Epithelial cell of proximal tubule (primary cell): ENCODE data around the gene UMAD1. TPM values are rescaled to one million over a fixed set of nuclear protein-coding genes. Genes with fewer than 3 reads are reported as not detected.

ENCODE experiments used
- DNase-seq: peaks from one replicate; pipeline ENCODE4 v3.0.0-alpha.2; 2011; ENCODE audit warnings: low read depth
- H3K4me3 ChIP-seq: 2 replicates; pipeline ENCODE4 v1.5.1; 2011; ENCODE audit warnings: low read depth, mild to moderate bottlenecking, low read length
- CTCF ChIP-seq: conservative IDR thresholded peaks from 2 replicates; pipeline ENCODE4 v1.5.1; 2012; ENCODE audit warnings: low read depth, mild to moderate bottlenecking, low read length
- total RNA-seq: library from RNA; depleted of rRNA; stranded (reverse); fragments of >200 nt; gene quantifications from 2 replicates; pipeline ENCODE4 v1.2.3, GENCODE V29; 2015

The UMAD1 gene
- total RNA-seq, 1 donor from 2014 or later: 9.7 TPM

GRCh38 chr7:7843240-7843639 is 202.7 kb downstream of the UMAD1 start:
- DNase-seq: no peak
- H3K4me3 ChIP-seq: no peak overlapping the region
- TF ChIP-seq CTCF: no peak

- TF ChIP-seq CTCF: no peak
- H3K4me3 ChIP-seq: no peak overlapping the region
- DNase-seq: no peak
These were observed 203.4 kb downstream of the UMAD1 start for GRCh38 chr7:7843972-7844371.

- no peak for DNase-seq
- TF ChIP-seq CTCF: no peak
These were observed 207.7 kb downstream of the UMAD1 start for GRCh38 chr7:7848246-7848645.

GRCh38 chr7:7848892-7849291 is 208.3 kb downstream of the UMAD1 start:
- H3K4me3 ChIP-seq: no peak overlapping the region
- DNase-seq: no peak
- no peak for TF ChIP-seq CTCF

More at GRCh38 chr7:7848246-7848645, 207.7 kb downstream of the UMAD1 start:
- H3K4me3 ChIP-seq: no peak overlapping the region

- no peak for TF ChIP-seq CTCF
- no peak overlapping the region for H3K4me3 ChIP-seq
- DNase-seq: no peak
These were observed 209.6 kb downstream of the UMAD1 start for GRCh38 chr7:7850150-7850549.

GRCh38 chr7:7851381-7851780 is 210.8 kb downstream of the UMAD1 start:
- no peak overlapping the region for H3K4me3 ChIP-seq
- DNase-seq: no peak
- TF ChIP-seq CTCF: no peak

- TF ChIP-seq CTCF: no peak
- no peak for DNase-seq
These were observed 211.4 kb downstream of the UMAD1 start for GRCh38 chr7:7851991-7852390.

More at GRCh38 chr7:7851991-7852390, 211.4 kb downstream of the UMAD1 start:
- H3K4me3 ChIP-seq: no peak overlapping the region
